ENCODE data around the gene KCNK18.
"Not testable (repeated sequence)": the region's sequence is repeated elsewhere in the genome, so short reads cannot be mapped to it uniquely, and the experiment has no call there.

The KCNK18 gene

DNA sequence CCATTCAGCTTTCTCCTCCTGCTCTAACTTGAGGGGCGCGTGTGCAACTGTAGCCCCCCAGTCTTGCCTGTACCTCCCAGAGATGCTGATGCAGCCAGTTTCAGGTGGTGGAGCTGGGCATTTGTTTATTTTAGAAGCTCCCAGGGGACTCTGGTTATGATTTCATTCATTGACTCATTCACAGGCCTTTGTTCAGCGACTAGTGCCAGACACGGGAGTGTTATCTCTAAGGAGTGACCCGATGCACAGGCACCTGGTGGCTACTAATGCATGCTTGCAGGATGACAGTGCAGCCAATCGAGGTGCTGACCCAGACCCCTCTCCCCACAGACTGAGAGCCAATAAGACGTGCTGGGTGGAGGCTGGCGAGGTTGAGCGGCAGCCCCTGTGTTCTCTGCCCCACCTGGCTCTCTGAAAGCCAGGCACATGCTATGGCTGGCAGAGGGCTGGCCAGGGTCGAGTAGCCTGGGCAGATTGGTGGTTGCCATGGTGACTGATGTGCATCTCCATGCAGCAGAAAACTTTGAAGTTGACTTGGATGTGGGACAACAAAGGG is 23.9 kb downstream of the KCNK18 start:
- no peak for DNase-seq (ENCODE audit: low read depth in 2 of 2)

- DNase-seq (ENCODE audit: low read depth in 2 of 2) = no peak
Measured at GRCh38 chr10:117222552-117222951, 25.3 kb downstream of the KCNK18 start.

DNA sequence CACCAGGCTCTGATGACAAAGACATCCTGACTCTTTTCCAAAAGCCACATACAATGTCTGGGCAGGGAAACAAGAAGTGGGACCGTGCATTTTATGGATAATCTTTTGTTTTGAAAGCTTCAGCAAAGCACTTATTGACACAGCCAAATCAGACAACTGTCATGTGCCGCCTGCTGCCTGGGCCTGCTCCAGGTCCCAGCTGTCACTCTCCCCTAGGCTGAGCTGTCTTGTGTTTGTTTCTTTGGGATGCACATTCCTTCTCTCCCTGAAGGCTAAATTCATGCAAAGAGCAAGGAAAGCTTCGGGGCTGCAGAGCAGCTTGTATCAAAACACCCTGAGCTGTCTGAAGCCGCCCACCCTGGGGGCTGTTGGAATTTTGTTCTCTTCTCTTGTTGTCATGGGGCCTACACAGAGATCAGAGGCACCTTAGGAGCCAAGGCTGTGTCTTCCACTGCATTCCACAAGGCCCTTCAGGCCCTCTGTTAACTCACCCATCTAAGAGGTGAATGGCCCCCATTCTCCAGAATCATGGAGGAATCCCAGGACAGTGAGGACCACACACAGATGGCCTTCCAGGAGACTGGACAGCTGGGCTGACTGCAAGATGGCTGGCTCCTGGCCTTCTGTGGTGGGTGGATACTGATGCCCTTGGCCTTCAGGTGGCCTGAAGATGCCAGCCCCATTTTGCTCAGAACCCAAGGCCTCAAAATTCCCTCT is 25.8 kb downstream of the KCNK18 start:
- DNase-seq (ENCODE audit: low read depth in 2 of 2) = no peak

GRCh38 chr10:117223693-117224430 is 26.6 kb downstream of the KCNK18 start:
- no peak for DNase-seq (ENCODE audit: low read depth in 2 of 2)

DNA sequence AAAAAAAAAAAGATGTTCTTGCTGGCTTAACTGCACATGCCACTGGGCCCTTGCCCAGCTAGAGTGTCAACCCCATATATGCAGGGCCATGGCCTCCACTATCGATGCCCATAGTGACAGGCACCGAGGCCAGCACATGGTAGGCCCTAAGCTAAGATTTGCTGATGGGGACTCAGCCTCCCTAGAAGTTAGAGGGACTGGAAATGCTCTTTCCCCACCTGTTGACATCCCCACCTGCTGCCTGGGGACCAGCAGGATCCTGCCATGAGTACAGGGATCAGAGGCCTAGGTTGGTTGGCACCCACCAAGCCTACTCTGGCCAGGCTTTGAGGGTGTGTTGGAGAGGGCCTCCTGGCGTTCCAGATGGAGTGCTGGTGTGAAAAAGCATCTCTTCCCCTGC is 27.6 kb downstream of the KCNK18 start:
- DNase-seq (ENCODE audit: low read depth in 2 of 2) = no peak

GRCh38 chr10:117226813-117227451 is 29.6 kb downstream of the KCNK18 start:
- no peak for DNase-seq (ENCODE audit: low read depth in 2 of 2)

DNA sequence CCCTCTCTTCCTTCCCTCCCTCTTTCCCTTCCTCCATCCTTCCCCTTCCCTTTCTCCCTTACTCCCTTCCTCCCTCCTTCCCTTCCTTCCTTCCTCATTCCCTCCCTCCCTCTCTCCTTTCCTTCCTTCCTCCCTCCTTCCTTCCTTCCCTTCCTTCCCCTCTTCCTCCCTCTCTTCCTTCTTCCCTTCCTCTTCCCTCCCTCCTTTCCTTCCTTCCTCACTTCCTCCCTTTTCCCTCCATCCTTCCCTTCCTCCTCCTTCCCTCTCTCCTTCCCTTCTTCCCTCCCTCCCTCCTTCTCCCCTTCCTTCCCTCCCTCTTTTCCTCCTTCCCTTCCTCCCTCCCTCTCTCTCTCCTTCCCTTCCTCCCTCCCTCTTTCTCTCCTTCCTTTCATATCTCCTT is 30.9 kb downstream of the KCNK18 start:
- no peak for DNase-seq (ENCODE audit: low read depth in 2 of 2)

- DNase-seq (ENCODE audit: low read depth in 2 of 2) = not testable (repeated sequence)
Measured at GRCh38 chr10:117230107-117230506, 32.8 kb downstream of the KCNK18 start.

DNA sequence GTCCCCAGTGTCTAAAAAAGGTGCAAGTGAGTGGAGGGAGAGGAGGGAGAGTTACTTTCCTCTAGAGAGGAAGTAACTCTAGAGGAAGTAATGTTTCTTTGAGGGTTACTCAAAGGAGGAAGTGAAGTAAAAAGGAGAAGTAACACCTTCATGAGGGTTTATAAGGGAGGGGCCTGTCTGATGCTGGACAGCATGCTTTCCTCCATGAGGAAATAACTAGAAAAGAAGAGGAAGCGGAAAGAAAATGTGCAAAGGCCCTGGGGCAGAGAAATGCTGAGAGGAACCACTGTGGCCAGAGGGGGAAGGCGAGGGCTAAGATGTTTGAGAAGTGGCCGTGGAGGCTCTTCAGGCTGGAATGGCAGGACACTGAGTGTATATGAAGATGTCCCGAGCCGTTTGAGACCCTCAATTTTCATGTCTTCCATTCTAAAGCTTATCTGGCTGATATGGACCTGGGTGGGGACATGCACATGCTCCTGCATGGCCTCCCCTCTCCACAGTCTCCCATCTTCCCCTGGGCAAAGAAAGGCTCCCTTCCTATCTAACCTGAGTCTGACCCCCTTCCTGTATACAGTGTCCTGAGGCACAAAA is 40.2 kb downstream of the KCNK18 start:
- no peak for DNase-seq (ENCODE audit: low read depth in 2 of 2)

- no peak for DNase-seq (ENCODE audit: low read depth in 2 of 2)
Measured at GRCh38 chr10:117239051-117239450, 41.8 kb downstream of the KCNK18 start.

GRCh38 chr10:117239721-117240620 is 42.7 kb downstream of the KCNK18 start:
- DNase-seq (ENCODE audit: low read depth in 2 of 2) = no peak

DNA sequence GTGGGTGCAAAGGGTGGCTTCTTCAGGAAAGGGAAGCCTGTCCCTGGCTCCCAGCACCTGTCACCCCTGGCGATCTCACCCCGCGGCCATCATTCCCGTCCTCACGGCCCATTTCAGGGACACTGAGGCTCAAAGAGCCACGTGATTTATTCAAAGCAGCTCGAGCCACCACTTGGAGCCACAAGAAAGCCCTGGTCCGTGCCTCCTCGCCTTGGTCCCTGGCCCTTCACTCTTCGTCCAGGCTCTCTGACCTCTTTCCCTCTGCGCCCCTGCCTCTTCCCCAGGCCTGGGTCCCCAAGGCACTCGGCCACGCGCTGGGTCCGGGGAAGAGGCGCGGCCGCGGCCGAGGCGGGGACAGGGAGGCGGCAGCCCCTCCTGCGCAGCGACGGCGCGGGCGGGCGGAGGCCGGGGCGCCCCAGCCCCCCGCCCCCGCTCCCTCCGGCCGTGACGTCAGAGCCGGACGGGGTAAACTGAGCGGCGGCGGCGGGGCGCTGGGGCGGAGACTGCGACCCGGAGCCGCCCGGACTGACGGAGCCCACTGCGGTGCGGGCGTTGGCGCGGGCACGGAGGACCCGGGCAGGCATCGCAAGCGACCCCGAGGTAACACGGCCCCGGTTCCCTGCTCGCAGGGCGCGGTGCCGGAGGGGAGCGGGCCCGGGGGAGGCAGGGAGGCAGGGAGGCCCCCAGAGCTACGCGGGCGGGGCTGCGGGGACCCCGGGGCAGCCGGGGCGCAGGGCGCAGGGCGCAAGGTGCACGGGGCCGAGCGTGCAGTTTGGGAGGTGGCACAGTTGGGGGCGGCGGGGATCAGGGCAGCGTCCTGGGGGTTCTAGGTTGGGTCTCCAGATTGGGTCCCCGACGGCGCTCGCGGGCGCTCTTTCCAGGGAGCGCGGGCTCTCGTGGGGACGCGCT is 43.6 kb downstream of the KCNK18 start, which contains the start of gene SLC18A2:
TSS of gene SLC18A2 (plus strand) at position 494 of the 909 bp plus-strand sequence. CDS start 580 bp downstream, outside the sequence.
- no peak for DNase-seq (ENCODE audit: low read depth in 2 of 2)

DNA sequence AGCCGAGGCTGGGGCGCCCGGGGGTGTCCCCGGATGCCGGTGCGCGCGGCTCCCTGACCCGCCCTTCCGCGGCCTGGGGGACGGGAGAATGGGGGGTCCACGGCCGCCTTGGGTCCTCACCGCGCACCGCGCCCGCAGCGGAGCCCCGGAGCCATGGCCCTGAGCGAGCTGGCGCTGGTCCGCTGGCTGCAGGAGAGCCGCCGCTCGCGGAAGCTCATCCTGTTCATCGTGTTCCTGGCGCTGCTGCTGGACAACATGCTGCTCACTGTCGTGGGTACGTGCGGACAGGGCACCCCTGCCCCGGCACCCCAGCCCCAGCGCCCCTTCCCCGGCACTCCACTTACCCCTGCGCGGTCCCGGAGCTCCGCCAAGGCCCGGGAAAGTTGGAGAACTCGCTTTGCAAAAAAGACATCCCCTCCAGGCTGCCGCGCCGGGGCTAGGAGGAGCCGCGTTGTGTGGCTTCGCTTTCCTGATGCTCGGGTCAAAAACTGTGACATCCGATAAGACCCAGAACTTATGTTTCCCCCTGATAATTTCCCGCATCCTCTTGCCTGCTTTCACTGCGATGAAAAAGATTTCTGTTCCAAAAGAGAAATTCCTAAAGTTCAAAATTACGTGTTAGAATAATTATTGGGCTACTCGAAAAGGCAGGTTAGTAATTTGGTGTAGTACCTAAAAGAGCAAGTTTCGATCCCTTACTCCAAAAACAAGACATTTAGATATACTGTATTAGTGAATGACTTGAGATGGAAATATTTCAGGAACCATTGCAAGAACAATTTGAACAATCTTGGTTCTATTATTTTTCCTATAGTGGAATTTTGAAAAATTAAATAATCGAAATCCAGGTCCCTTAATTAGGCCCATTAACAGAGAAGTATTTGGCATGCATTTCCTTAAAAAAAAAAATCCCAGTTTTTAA is 44.5 kb downstream of the KCNK18 start:
- DNase-seq (ENCODE audit: low read depth in 2 of 2) = no peak

GRCh38 chr10:117242463-117242832 is 45.2 kb downstream of the KCNK18 start:
- DNase-seq (ENCODE audit: low read depth in 2 of 2) = no peak

DNA sequence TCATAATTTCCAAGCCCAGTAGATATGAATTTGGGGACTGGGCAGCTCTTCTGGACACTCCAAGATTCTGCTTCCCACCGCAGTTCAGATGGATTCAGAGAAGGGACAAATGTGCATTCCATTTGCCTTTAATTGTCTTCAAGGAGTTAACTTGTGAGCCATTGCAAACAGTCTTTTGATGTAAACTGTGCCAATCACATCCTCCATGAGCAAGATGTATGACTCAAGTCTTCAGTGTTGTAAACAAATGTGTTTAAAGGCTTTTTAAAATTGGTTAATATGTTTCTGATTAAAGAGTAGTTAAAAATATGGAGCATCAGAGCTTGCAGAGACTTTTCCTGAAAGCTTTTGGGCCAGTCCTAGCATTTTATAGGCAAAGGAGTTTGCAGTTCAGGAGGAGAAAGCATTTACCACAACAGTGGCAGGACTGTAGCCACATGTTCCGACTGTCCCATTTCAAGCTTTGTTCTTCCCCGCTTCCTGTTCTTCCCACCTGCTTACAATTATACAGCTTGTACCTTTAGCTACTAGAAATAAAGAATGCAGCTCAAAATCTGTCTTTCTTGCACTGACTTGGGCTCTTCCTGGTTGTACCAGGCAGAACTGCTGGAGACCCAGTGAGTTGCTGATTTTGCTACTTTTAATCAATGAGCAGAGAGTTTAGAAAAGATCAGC is 49.8 kb downstream of the KCNK18 start:
- no peak for DNase-seq (ENCODE audit: low read depth in 2 of 2)

- no peak for DNase-seq (ENCODE audit: low read depth in 2 of 2)
Measured at GRCh38 chr10:117248750-117249465, 51.6 kb downstream of the KCNK18 start.

GRCh38 chr10:117249493-117250093 is 52.3 kb downstream of the KCNK18 start:
- no peak for DNase-seq (ENCODE audit: low read depth in 2 of 2)
